ENCODE measurements around the gene TRIM69.

- TF ChIP-seq CTCF (IDR thresholded peaks at IDR 0.05; ENCODE audit: insufficient read depth, low read depth, low read length) (no peak), EZH2 (IDR thresholded peaks at IDR 0.05; ENCODE audit: insufficient read depth, low read length) (no peak)
Measured at GRCh38 chr15:44781128-44781810, 44.9 kb downstream of the TRIM69 start.

All from astrocyte (in vitro differentiated cells and primary cell).